Left lung (tissue), 10 donors: ENCODE data around the gene PECR. TPM values are rescaled to one million over a fixed set of nuclear protein-coding genes. Genes with fewer than 3 reads are reported as not detected.

Experiments used
- ATAC-seq: fragments of 200-7000 bp; cut with Tn5 transposase; one replicate; pipeline ENCODE4 v1.9.1; 2020; ENCODE audit warnings: moderate library complexity
- DNase-seq, 4 donors: peaks; one replicate each; pipeline ENCODE4 v3.0.0-alpha.2; 2013 to 2020
- H3K27ac ChIP-seq, 2 donors: fragments of 200-600 bp; sonication (generic) in 1 of 2; one replicate each; pipeline versions ENCODE4 v1.5.0 to v1.8.0; 2020 to 2021
- H3K27me3 ChIP-seq, 2 donors: fragments of 200-600 bp; sonication (generic) in 1 of 2; one replicate each; pipeline versions ENCODE4 v1.5.0 to v1.8.0; 2020 to 2021
- H3K36me3 ChIP-seq, 2 donors: fragments of 200-600 bp; sonication (generic) in 1 of 2; one replicate each; pipeline versions ENCODE4 v1.5.0 to v1.8.0; 2020 to 2021
- H3K4me1 ChIP-seq, 2 donors: fragments of 200-600 bp; one replicate each; pipeline ENCODE4 v1.8.0; 2021
- H3K4me3 ChIP-seq, 2 donors: fragments of 200-600 bp; sonication (generic) in 1 of 2; one replicate each; pipeline versions ENCODE4 v1.5.0 to v1.8.0; 2020 to 2021; ENCODE audit warnings: mild to moderate bottlenecking in 1 of 2
- H3K9me3 ChIP-seq, 2 donors: fragments of 200-600 bp; sonication (generic) in 1 of 2; one replicate each; pipeline versions ENCODE4 v1.5.0 to v1.8.0; 2020 to 2021
- intact Hi-C, 2 donors: fragments of 100-400 bp; cut with DNase I; formaldehyde crosslinking; loops; one replicate each; pipeline versions ENCODE4 v1.11.2 to v1.14.2; 2022
- polyA plus RNA-seq, 6 donors: library from polyadenylated mRNA; unstranded; fragments of 120-200 nt; gene quantifications; one replicate each; pipeline ENCODE4 v1.2.1, GENCODE V29; 2013; ENCODE audit not compliant: insufficient read length in 6 of 6
- total RNA-seq, 2 donors: library from RNA; stranded (reverse); fragmentation: NEBNext Ultra II Directional; extraction: Animal tissue kit (Norgen Biotek cat#: 25700); gene quantifications; one replicate each; pipeline ENCODE4 v1.2.1, GENCODE V29; 2021
- TF ChIP-seq, protein P1 (sequence below), 2 donors: fragments of 200-600 bp; sonication (generic) in 1 of 2; IDR thresholded peaks; one replicate each; pipeline versions ENCODE4 v1.5.0 to v1.8.0; 2021; ENCODE audit warnings: antibody characterized with exemption in 2 of 2
- donor health status: DM: no; HTN: yes; CAD: no.
- donor health status: DM: no; HTN: no; CAD: no.

The PECR gene
- total and polyA plus RNA-seq, 8 donors, result 9.8 to 17.3 (median 11.6) TPM

DNA sequence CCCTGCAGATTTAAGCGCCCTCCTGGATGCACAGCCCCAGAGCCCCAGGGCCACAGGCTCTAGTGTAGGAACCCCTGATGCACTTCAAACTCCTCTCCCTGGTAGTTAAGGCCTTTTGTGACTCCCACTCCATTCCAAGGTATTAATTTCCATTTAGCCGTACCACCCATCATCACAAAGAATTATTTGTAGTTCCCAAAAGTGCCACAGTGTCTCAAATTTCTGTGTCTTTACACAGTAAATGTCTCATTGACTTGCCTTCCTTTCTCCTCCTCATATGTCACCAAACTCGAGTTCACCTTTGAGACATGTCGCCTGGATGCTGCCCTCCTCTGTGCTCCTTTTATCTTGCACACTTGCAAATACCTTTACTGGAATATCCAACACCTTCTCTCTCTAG, 25.9 kb downstream of the PECR start:
- Histone ChIP-seq H3K4me3 (no peak overlapping the region), H3K27ac (no peak overlapping the region), H3K27me3 (no peaks in the 10 kb centered on the region), H3K9me3 (no peaks in the 10 kb centered on the region), H3K4me1 (peaks cover 0 to 18% of the 10 kb centered on the region in 2 donors), H3K36me3 (peaks cover 0 to 4% of the 10 kb centered on the region in 2 donors)
- DNase-seq, result no peak
- TF ChIP-seq, protein P1, sequence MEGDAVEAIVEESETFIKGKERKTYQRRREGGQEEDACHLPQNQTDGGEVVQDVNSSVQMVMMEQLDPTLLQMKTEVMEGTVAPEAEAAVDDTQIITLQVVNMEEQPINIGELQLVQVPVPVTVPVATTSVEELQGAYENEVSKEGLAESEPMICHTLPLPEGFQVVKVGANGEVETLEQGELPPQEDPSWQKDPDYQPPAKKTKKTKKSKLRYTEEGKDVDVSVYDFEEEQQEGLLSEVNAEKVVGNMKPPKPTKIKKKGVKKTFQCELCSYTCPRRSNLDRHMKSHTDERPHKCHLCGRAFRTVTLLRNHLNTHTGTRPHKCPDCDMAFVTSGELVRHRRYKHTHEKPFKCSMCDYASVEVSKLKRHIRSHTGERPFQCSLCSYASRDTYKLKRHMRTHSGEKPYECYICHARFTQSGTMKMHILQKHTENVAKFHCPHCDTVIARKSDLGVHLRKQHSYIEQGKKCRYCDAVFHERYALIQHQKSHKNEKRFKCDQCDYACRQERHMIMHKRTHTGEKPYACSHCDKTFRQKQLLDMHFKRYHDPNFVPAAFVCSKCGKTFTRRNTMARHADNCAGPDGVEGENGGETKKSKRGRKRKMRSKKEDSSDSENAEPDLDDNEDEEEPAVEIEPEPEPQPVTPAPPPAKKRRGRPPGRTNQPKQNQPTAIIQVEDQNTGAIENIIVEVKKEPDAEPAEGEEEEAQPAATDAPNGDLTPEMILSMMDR (IDR thresholded peaks at IDR 0.05), result no peak
- intact Hi-C loops, result no loop called here
- ATAC-seq, result no peak

DNA sequence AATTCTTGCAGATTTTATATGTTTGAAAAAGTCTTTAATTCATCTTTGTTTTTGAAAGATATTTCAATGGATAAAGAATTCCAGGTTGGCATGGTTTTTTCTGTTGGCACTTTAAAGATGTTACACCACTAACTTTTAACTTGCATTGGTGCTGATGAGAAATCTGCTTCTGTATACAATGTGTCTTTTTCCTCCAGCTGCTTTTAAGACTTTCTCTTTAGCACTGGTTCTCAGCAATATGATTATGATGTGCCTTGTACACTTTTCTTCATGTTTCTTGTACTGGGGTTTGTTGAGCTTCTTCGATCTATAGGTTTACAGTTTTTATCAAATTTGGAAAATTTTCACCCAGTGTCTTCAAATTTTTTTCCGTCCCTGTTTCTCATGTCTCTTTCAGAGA, 29.2 kb downstream of the PECR start:
- H3K27ac ChIP-seq, result no peak overlapping the region
- no peaks in the 10 kb centered on the region for H3K9me3 ChIP-seq
- TF ChIP-seq, protein P1 (IDR thresholded peaks at IDR 0.05), result no peak
- ATAC-seq, result no peak
- no peak overlapping the region for H3K4me3 ChIP-seq
- DNase-seq, result no peak
- intact Hi-C loops, result no loop called here
- peaks cover 0 to 30% of the 10 kb centered on the region in 2 donors for H3K36me3 ChIP-seq
- peaks cover 0 to 5% of the 10 kb centered on the region in 2 donors for H3K4me1 ChIP-seq
- H3K27me3 ChIP-seq, result no peaks in the 10 kb centered on the region

DNA sequence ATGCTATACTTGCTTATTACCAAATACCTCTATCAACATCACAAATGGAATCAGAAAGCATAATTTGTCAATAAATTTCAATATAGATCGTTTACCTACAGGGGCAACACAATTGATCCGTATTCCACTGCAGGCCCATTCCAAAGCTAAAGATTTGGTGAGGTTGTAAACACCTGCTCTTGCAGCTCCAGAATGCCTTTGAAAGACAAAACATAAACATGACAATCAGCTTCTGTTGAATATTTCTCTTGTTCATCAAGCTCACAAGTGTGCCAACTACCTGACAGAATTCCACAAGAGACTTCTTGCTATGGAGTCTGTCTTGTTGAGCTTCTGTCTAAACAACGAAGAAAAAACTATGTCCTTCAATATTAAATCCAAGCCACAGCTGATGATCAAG, 30.3 kb downstream of the PECR start:
- Histone ChIP-seq H3K4me1 (no peaks in the 10 kb centered on the region), H3K36me3 (peaks cover 0 to 39% of the 10 kb centered on the region in 2 donors), H3K4me3 (no peak overlapping the region), H3K27me3 (no peaks in the 10 kb centered on the region), H3K9me3 (no peaks in the 10 kb centered on the region), H3K27ac (no peak overlapping the region)
- no peak for ATAC-seq
- no peak for DNase-seq
- TF ChIP-seq, protein P1 (IDR thresholded peaks at IDR 0.05), result no peak
- intact Hi-C loops, result no loop called here

DNA sequence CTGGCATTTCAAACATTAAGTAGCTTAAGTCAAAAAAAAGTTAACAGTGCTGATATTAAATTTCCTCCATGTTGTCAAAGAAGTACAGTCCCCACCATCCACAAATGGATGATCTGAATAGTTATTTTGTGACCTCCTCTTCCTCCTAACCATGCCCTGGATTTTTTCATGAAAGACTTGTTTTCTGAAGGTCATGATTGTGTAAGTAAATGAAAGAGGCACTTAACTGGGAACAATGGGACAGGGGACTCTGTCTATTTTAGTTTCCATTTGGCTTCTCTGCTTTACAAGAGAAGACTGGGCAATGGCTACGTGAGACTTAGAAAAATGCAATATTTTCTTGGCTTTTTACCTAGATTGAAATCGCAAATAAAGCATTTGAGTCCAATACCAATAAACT, 32.2 kb downstream of the PECR start:
- Histone ChIP-seq H3K27me3 (no peaks in the 10 kb centered on the region), H3K9me3 (no peaks in the 10 kb centered on the region), H3K27ac (no peak overlapping the region), H3K4me3 (no peak overlapping the region), H3K4me1 (no peaks in the 10 kb centered on the region), H3K36me3 (peaks cover 0 to 42% of the 10 kb centered on the region in 2 donors)
- intact Hi-C loops, result no loop called here
- ATAC-seq, result no peak
- DNase-seq, result no peak
- TF ChIP-seq, protein P1 (IDR thresholded peaks at IDR 0.05), result no peak

DNA sequence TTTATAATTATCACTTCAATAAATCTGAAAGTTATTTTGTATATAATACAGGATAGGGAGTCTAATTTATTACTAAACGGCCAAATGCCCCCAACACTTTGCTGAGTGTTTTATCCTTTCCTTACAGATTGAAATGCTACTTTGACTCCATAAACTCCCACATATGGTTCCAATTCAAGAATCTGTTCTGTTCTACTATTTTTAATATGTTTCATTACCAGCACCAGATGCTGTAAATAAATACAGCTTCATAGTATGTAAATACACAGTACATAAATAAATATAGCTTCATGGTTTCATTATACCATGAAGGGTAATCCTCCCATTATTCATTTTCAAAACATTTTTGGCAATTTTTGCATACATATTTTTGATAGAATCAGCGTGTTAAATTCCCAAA, 34.2 kb downstream of the PECR start:
- no peaks in the 10 kb centered on the region for H3K4me1 ChIP-seq
- H3K4me3 ChIP-seq, result no peak overlapping the region
- H3K27me3 ChIP-seq, result no peaks in the 10 kb centered on the region
- ATAC-seq (no peak), DNase-seq (no peak)
- peaks cover 0 to 54% of the 10 kb centered on the region in 2 donors for H3K36me3 ChIP-seq
- intact Hi-C loops, result no loop called here
- TF ChIP-seq, protein P1 (IDR thresholded peaks at IDR 0.05), result no peak
- H3K9me3 ChIP-seq, result no peaks in the 10 kb centered on the region
- H3K27ac ChIP-seq, result no peak overlapping the region
